C4-2B (cell line): Measurements from ENCODE around the gene ARHGEF16.

Experiments used
- ZFX ChIP-seq: fragments of 450-650 bp; IDR thresholded peaks from 2 replicates; pipeline ENCODE4 v1.6.1; 2017
- TF ChIP-seq, protein P1 (sequence below): fragments of 450-650 bp; conservative IDR thresholded peaks from 2 replicates; pipeline ENCODE4 v1.5.1; 2017; ENCODE audit warnings: mild to moderate bottlenecking

DNA sequence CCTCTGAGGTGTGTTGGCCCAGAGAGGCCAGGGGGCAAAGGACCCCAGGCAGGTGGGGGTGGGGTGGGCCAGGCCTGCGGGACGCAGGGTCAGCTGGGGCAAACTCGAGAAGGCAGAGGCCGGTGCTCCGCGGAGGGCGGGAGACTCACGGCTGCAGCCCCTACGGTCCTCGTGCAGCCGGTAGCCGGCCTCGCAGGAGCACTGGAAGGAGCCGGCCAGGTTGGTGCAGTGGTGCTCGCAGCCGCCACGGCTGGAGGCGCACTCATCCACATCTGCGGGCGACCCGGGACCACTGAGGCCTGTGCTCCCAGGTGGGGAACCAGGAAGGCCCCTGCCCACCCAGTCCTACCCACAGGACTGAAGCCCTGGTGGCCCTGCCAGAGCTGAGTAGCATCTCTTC lies 55.3 kb downstream of the ARHGEF16 start:
- TF ChIP-seq, protein P1, sequence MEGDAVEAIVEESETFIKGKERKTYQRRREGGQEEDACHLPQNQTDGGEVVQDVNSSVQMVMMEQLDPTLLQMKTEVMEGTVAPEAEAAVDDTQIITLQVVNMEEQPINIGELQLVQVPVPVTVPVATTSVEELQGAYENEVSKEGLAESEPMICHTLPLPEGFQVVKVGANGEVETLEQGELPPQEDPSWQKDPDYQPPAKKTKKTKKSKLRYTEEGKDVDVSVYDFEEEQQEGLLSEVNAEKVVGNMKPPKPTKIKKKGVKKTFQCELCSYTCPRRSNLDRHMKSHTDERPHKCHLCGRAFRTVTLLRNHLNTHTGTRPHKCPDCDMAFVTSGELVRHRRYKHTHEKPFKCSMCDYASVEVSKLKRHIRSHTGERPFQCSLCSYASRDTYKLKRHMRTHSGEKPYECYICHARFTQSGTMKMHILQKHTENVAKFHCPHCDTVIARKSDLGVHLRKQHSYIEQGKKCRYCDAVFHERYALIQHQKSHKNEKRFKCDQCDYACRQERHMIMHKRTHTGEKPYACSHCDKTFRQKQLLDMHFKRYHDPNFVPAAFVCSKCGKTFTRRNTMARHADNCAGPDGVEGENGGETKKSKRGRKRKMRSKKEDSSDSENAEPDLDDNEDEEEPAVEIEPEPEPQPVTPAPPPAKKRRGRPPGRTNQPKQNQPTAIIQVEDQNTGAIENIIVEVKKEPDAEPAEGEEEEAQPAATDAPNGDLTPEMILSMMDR, result no peak
- no peak for TF ChIP-seq ZFX
